Measurements from ENCODE around the gene WNT4.

WNT4 gene

DNA sequence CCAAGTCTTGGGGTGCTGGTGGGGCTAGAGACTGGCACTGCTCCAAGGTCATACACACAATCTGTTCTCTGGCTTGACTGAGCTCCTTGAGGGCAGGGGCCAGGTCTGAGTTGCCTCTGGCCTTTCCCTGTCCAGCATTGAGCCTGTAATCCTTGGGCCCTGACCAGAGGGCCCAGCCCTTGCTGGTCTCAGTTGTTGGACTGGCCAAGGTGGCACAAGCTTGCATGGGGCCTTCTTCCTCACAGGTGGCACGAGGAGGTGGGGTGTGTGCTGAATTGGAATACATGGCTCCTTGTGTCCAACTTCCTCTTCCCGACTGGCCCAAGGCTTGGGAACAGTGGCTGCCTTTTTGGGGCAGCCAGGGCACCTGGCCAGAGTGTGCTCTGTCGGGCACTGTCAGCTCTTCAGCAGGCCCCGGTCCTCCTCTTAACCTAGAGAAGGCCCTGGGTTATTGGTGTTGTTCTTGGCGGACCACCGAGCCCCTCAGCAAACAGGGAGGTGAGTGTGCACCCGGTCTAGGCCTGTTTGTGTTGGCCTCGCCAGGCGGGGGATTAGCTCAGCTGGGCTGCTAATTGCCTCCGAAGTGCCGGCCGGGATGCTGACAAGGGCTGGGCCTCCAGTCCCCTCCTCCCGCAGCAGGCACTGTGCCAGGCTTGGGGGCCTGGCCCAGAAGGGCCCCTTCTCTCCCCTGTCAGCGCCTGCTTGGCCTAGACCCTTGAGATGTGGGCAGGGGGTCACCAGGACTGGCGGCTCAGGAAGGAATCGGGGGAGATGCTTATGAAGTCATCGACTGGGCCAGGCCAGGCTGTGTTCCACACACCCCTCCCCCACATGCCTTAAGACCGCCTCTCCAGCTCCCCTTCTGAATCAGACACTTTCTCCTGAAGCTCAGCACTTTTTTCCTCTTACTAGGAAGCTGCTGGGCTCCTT lies 28.5 kb downstream of the WNT4 start:
- no peaks in the 10 kb centered on the region for H3K27me3 ChIP-seq (ENCODE audit: low read depth, low read length)
- H3K4me1 ChIP-seq (ENCODE audit: low read length), result peaks cover 50% of the 10 kb centered on the region
- H3K4me2 ChIP-seq (ENCODE audit: low read length), result no peak overlapping the region; the same call in 1 of the 2 replicates
- H3K36me3 ChIP-seq (replicated peaks; ENCODE audit: low read depth, low read length), result peaks cover 2% of the 10 kb centered on the region
- TF ChIP-seq EZH2phosphoT487 (IDR thresholded peaks at IDR 0.05; ENCODE audit: low read depth), result no peak
- TF ChIP-seq CTCF (IDR thresholded peaks at IDR 0.05; ENCODE audit: low read depth, low read length), result no peak
- H3K9me3 ChIP-seq (ENCODE audit: insufficient read depth, low read length), result no peaks in the 10 kb centered on the region
- H4K20me1 ChIP-seq (ENCODE audit: insufficient read depth, low read length), result peaks cover 66% of the 10 kb centered on the region
- no peak overlapping the region for H3K9ac ChIP-seq (ENCODE audit: low read length)
- no peak overlapping the region for H2AFZ ChIP-seq (ENCODE audit: low read depth, low read length)
- no peak overlapping the region for H3K27ac ChIP-seq (ENCODE audit: low read length)
- no peaks in the 10 kb centered on the region for H3K79me2 ChIP-seq (ENCODE audit: low read length)
- no peak overlapping the region for H3K4me3 ChIP-seq (ENCODE audit: low read length)

GRCh38 chr1:22112554-22112953 lies 30.3 kb downstream of the WNT4 start:
- Histone ChIP-seq H3K36me3 (replicated peaks; ENCODE audit: low read depth, low read length) (peaks cover 3% of the 10 kb centered on the region), H4K20me1 (ENCODE audit: insufficient read depth, low read length) (peaks cover 50% of the 10 kb centered on the region), H3K79me2 (ENCODE audit: low read length) (no peaks in the 10 kb centered on the region), H3K4me3 (ENCODE audit: low read length) (no peak overlapping the region), H3K27me3 (ENCODE audit: low read depth, low read length) (no peaks in the 10 kb centered on the region), H2AFZ (ENCODE audit: low read depth, low read length) (no peak overlapping the region), H3K9me3 (ENCODE audit: insufficient read depth, low read length) (no peaks in the 10 kb centered on the region), H3K27ac (ENCODE audit: low read length) (no peak overlapping the region), H3K9ac (ENCODE audit: low read length) (no peak overlapping the region), H3K4me2 (ENCODE audit: low read length) (no peak overlapping the region), H3K4me1 (ENCODE audit: low read length) (peaks cover 32% of the 10 kb centered on the region)
- no peak for TF ChIP-seq EZH2phosphoT487 (IDR thresholded peaks at IDR 0.05; ENCODE audit: low read depth)

DNA sequence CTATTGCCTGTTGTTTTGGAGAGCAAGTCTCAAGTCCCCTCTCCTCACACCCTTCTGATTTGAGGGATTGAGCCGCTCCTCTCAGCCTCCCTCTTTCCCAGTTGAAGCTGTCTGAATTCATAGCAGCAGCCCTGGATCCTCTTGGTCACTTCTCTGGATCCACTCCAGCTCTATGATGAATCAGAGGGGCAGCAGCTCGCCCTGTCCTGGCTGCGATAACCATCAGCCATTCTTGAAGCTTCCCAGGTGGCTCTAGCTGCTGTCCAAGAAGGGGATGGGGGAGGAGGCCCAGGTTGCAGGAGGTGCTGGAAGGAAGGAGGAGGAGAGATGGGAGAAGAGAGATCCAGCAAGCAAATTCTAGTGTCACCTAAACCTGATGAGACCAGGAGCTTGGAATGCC lies 31.3 kb downstream of the WNT4 start:
- Histone ChIP-seq H3K27me3 (ENCODE audit: low read depth, low read length) (no peaks in the 10 kb centered on the region), H2AFZ (ENCODE audit: low read depth, low read length) (no peak overlapping the region), H3K4me3 (ENCODE audit: low read length) (no peak overlapping the region), H3K4me2 (ENCODE audit: low read length) (no peak overlapping the region), H3K36me3 (replicated peaks; ENCODE audit: low read depth, low read length) (peaks cover 8% of the 10 kb centered on the region), H3K9me3 (ENCODE audit: insufficient read depth, low read length) (no peaks in the 10 kb centered on the region), H3K9ac (ENCODE audit: low read length) (no peak overlapping the region), H3K79me2 (ENCODE audit: low read length) (peaks cover 5% of the 10 kb centered on the region), H3K27ac (ENCODE audit: low read length) (no peak overlapping the region), H4K20me1 (ENCODE audit: insufficient read depth, low read length) (peaks cover 49% of the 10 kb centered on the region), H3K4me1 (ENCODE audit: low read length) (peaks cover 24% of the 10 kb centered on the region)
- TF ChIP-seq EZH2phosphoT487 (IDR thresholded peaks at IDR 0.05; ENCODE audit: low read depth), result no peak
- no peak for TF ChIP-seq CTCF (IDR thresholded peaks at IDR 0.05; ENCODE audit: low read depth, low read length)

DNA sequence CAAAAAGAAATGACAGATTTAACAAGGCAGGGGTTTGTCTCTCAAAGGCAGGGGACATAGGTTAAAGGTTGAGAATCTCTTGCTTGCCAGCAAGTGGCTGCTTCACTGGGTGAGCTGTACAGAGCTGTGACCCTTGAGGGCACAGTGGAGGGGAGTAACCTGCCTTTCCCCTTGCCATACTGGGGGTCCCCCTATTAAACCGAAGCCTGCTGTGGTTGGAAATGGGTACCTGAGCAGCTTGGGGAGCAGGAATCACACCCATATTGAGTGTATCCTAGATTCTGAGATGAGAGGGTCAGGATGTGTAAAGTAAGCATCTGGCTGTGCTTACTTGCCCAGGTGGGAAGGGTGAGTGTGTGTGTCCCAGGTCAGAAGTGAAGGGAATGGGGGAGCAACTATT lies 31.8 kb downstream of the WNT4 start:
- no peak for TF ChIP-seq EZH2phosphoT487 (IDR thresholded peaks at IDR 0.05; ENCODE audit: low read depth)
- no peak for TF ChIP-seq CTCF (IDR thresholded peaks at IDR 0.05; ENCODE audit: low read depth, low read length)
- Histone ChIP-seq H3K79me2 (ENCODE audit: low read length) (peaks cover 8% of the 10 kb centered on the region), H2AFZ (ENCODE audit: low read depth, low read length) (no peak overlapping the region), H3K4me2 (ENCODE audit: low read length) (no peak overlapping the region), H3K4me3 (ENCODE audit: low read length) (no peak overlapping the region), H3K4me1 (ENCODE audit: low read length) (peaks cover 19% of the 10 kb centered on the region), H4K20me1 (ENCODE audit: insufficient read depth, low read length) (peaks cover 49% of the 10 kb centered on the region), H3K27me3 (ENCODE audit: low read depth, low read length) (no peaks in the 10 kb centered on the region), H3K27ac (ENCODE audit: low read length) (no peak overlapping the region), H3K36me3 (replicated peaks; ENCODE audit: low read depth, low read length) (peaks cover 8% of the 10 kb centered on the region), H3K9ac (ENCODE audit: low read length) (no peak overlapping the region), H3K9me3 (ENCODE audit: insufficient read depth, low read length) (no peaks in the 10 kb centered on the region)
